Measurements from ENCODE around the gene CARNS1.
"Not testable (repeated sequence)": the region's sequence is repeated elsewhere in the genome, so short reads cannot be mapped to it uniquely, and the experiment has no call there.

Gene CARNS1

DNA sequence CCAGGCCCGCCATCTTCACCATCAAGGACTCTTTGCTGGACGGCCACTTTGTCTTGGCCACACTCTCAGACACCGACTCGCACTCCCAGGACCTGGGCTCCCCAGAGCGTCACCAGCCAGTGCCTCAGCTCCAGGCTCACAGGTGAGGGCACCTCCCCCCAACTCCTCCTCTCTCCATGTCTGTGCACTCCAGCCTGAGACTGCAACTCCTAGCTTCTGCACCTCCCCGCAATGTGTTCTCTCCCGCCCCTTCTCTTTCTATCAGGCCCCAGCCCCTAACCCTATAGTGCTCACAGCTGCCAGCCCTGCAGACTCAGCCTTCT is 19.3 kb upstream of the CARNS1 start:
- no peak for DNase-seq (ENCODE audit: low read depth in 1 of 2, low spot score in 1 of 2)

- no peak for DNase-seq (ENCODE audit: low read depth in 1 of 2, low spot score in 1 of 2)
Measured at GRCh38 chr11:67396587-67397389, 18.7 kb upstream of the CARNS1 start.

DNA sequence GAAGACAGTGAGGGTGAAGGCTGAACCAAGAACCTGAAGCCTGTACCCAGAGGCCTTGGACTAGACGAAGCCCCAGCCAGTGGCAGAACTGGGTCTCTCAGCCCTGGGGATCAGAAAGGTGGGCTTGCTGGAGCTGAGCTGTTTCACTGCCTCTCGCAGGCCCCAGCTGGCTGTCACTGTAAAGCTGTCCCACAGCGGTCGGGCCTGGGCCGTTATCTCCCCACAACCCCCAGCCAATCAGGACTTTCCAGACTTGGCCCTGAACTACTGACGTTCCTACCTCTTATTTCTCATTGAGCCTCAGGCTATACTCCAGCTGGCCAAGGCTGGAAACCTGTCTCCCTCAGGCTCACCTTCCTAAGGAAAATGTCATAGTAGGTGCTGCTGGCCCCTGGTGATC is 17.9 kb upstream of the CARNS1 start:
- DNase-seq (ENCODE audit: low read depth in 1 of 2, low spot score in 1 of 2) = no peak

GRCh38 chr11:67397986-67398660 is 17.4 kb upstream of the CARNS1 start:
- DNase-seq (ENCODE audit: low read depth in 1 of 2, low spot score in 1 of 2) = no peak

- DNase-seq (ENCODE audit: low read depth in 1 of 2, low spot score in 1 of 2) = no peak
Measured at GRCh38 chr11:67398661-67399563, 16.6 kb upstream of the CARNS1 start.

DNA sequence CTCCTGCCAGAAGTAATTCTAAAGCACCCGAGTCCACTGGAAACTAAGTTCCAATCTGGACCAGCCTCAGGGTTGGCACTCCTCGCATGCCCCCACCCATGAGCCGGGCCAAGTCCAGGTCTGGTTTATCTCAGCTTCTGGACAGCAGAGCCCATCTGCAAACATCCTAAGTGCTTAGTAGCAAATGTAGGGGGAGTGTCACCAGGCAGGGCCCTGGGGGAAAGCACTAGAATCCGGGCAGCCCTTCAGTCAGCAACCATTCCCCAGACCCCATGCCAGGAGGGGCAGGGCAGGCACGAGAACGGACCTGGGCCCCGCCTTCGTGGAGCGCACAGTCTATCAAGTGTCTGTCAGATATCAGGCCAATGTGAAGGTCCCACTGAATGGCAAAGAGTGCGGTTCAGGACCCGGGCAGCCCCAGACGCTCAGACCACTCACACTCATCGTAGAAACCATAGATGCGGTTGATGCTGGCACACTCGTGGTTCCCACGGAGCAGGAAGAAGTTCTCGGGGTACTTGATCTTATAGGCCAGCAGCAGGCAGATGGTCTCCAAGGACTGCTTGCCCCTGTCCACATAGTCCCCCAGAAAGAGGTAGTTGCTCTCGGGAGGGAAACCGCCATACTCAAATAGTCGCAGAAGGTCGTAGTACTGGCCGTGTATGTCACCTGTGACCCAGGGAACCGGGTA is 15.1 kb upstream of the CARNS1 start:
- no peak for DNase-seq (ENCODE audit: low read depth in 1 of 2, low spot score in 1 of 2)

GRCh38 chr11:67400942-67401494 is 14.5 kb upstream of the CARNS1 start:
- no peak for DNase-seq (ENCODE audit: low read depth in 1 of 2, low spot score in 1 of 2)

GRCh38 chr11:67401495-67402191 is 13.8 kb upstream of the CARNS1 start, which contains the start of gene PPP1CA:
TSS of gene PPP1CA (minus strand) at chr11:67401858. CDS start at chr11:67401782, 76 bp downstream.
- DNase-seq (ENCODE audit: low read depth in 1 of 2, low spot score in 1 of 2) = peak; percentile 90 to 91

GRCh38 chr11:67402192-67402839 is 13.2 kb upstream of the CARNS1 start:
- DNase-seq (ENCODE audit: low read depth in 1 of 2, low spot score in 1 of 2) = not testable (repeated sequence)

- not testable (repeated sequence) for DNase-seq (ENCODE audit: low read depth in 1 of 2, low spot score in 1 of 2)
Measured at GRCh38 chr11:67403085-67403484, 12.4 kb upstream of the CARNS1 start.

GRCh38 chr11:67404515-67405195 is 10.8 kb upstream of the CARNS1 start:
- no peak for DNase-seq (ENCODE audit: low read depth in 1 of 2, low spot score in 1 of 2)

DNA sequence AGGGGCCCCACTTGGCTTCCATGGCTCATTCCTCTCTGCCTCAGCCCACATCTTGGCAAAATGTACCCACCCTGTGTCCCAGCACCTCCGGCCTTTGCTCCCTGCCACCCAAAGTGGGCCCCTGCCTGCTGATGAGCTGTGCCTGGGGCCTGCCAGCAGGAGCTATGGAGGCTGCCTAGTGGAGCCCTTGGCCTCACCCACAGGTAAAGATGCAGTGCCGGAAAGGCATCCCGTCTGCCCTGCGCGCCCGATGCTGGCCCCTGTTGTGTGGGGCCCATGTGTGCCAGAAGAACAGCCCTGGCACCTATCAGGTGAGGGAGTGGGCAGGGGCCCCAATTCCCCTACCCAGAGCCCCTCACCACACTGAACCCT is 10.3 kb upstream of the CARNS1 start:
- DNase-seq (ENCODE audit: low read depth in 1 of 2, low spot score in 1 of 2) = no peak

DNA sequence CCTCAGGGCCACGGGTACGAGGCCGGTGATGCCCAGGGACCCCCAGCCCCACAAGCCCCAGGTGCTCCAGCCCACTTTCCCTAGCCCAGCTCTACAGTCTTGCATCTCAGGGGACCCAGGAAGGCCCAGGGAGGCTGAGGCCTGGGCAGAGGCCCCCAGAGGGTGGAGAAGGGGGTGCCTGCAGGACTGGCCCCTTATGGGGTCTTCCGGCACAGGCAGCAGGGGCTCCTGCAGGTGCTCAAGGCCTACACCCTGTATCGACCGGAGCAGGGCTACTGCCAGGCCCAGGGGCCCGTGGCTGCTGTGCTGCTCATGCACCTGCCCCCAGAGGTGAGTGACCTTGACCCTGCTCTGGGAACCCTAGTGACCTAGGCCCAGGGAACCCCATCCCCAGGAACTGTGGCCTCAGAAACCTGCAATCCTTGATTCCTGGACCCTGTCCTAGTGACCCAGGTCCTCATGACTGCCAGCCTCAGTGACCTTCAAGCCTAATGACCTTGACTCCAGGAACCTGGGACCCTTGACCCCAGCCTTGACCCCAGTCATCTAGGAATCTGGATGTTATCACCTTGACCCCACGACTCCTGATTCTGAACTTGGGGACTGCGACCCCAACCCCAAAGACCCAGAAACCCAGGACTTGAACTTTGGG is 9.7 kb upstream of the CARNS1 start:
- DNase-seq (ENCODE audit: low read depth in 1 of 2, low spot score in 1 of 2) = no peak

DNA sequence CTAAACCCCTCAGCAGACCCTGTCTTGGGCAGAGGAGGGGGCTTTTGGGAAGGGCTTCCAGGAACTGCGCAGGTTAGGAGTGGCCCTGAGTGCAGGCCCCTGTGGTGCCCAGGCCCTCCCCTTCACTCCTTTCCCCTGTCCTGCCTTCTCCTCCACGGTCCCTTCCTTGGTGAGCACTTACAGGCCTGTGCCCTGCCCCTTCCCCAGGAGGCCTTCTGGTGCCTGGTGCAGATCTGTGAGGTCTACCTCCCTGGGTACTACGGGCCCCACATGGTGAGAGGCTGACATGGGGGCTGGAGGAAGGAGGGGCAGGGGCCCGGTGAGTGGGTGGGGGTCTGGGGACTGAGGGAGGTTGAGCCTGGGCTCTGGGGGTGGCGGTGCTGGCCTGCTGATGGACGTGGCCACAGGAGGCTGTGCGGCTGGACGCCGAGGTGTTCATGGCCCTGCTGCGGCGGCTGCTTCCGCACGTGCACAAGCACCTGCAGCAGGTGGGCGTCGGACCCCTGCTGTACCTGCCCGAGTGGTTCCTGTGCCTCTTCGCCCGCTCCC is 9.0 kb upstream of the CARNS1 start:
- DNase-seq (ENCODE audit: low read depth in 1 of 2, low spot score in 1 of 2) = no peak

DNA sequence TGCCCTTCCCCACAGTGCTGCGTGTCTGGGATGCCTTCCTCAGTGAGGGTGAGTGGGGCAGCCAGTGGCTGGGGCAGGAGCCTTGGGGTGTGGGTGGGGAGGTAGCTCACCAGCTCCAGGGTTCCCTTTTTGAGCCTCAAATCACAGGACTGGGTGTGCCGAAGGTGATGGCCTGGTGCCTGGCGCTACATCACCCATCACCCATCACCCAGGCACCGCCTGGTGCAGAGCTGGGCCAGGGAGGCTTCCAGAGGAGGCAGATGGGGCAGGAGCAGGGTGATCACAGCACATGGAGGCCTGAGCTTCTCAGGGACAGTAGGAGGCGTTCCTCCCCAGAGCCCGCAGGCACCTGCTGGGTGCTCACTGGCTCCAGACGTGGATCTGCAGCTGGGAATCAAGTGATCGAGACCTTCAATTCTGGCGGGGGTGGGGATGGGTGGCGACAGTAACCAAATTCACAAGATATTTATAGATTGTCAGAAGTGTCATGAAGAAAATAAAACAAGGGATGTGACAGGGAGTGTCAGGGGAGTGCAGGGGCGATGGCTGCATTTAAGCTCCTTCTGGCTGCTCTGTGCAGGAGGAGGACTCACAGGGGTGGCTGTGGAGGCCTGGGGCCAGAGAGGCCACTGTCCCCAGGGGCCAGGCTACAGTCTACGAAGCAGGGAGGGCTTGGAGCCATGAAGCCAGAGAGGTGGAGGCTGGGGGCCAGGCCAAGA is 8.3 kb upstream of the CARNS1 start:
- no peak for DNase-seq (ENCODE audit: low read depth in 1 of 2, low spot score in 1 of 2)

DNA sequence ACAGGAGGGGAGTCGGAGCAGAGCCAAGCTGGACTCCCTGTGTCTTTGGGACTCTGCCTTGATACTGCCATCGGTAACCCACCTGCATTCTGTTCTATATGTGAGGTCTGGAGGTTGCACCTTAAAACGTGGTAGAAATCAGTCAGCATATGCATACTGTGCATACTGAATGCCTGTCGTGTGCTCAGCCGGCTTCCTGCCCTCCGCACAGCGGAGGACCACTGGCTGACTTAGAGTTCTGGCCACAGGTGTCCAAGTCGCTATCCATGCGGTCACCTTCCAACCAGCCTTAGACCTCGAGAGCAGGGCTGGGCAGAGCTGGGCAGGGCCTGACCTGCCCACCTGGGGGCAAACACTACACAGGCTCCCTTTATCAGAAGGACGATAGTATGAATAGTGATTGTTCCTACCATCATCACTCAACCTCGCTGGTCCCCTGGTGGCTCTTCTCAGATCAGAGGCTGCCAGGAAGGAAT is 7.8 kb upstream of the CARNS1 start:
- no peak for DNase-seq (ENCODE audit: low read depth in 1 of 2, low spot score in 1 of 2)

DNA sequence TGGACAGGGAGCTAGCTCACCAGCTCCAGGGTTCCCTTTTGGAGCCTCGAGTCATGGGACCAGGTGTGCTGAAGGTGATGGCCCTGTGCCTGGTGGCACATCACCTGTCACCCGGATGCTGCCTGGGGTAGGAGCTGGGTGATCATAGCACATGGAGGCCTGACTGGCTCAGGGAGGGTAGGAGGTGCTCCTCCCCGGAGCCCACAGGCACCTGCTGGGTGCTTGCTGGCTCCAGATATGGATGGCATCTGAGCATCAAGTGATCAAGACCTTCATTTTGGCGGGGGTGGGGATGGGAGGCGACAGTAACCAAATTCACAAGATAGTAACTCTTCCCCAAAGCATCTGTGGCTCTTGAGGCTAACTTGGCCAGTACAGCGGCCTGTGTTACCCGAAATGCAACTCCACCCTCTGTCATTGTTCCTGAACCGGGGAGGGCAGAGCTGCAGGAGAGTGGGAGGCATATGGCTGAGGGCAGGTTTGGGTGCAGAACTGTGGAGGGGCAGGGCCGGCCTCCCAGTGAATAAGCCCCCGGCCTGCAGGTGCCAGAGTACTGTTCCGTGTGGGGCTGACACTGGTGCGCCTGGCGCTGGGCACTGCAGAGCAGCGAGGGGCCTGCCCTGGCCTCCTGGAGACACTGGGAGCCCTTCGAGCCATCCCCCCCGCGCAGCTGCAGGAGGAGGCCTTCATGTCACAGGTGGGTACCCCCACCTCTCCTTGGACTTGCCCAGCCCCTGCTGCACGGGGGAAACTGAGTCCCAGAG is 6.9 kb upstream of the CARNS1 start:
- DNase-seq (ENCODE audit: low read depth in 1 of 2, low spot score in 1 of 2) = no peak
